Ishikawa (cell line): ENCODE data around the gene LAMC1.

Experiments
- CEBPB ChIP-seq: IDR thresholded peaks from 2 replicates; pipeline ENCODE4 v1.6.1; 2012
- CREB1 ChIP-seq: IDR thresholded peaks from 2 replicates; pipeline ENCODE4 v1.6.1; 2012; ENCODE audit warnings: low read depth
- EGR1 ChIP-seq: IDR thresholded peaks from 2 replicates; pipeline ENCODE4 v1.6.1; 2012
- EP300 ChIP-seq: IDR thresholded peaks from 2 replicates; pipeline ENCODE4 v1.6.1; 2012; ENCODE audit warnings: borderline replicate concordance
- FOXM1 ChIP-seq: IDR thresholded peaks from 2 replicates; pipeline ENCODE4 v1.6.1; 2012; ENCODE audit warnings: low read depth, borderline replicate concordance
- NFIC ChIP-seq: IDR thresholded peaks from 2 replicates; pipeline ENCODE4 v1.6.1; 2012
- RAD21 ChIP-seq: IDR thresholded peaks from 2 replicates; pipeline ENCODE4 v1.6.1; 2012; ENCODE audit warnings: low read depth
- TAF1 ChIP-seq: IDR thresholded peaks from 2 replicates; pipeline ENCODE4 v1.6.1; 2012; ENCODE audit warnings: low read depth, mild to moderate bottlenecking
- TCF12 ChIP-seq: IDR thresholded peaks from 2 replicates; pipeline ENCODE4 v1.6.1; 2012; ENCODE audit warnings: low read depth
- TEAD4 ChIP-seq: IDR thresholded peaks from 2 replicates; pipeline ENCODE4 v1.6.1; 2012
- YY1 ChIP-seq: IDR thresholded peaks from 2 replicates; pipeline ENCODE4 v1.6.1; 2012; ENCODE audit warnings: low read depth
- ZBTB7A ChIP-seq: IDR thresholded peaks from 2 replicates; pipeline ENCODE4 v1.6.1; 2012; ENCODE audit warnings: low read depth
- TF ChIP-seq, protein P1 (sequence below): IDR thresholded peaks from 2 replicates; pipeline ENCODE4 v1.6.1; 2012
- TF ChIP-seq, protein P2 (sequence below): IDR thresholded peaks from 2 replicates; pipeline ENCODE4 v1.6.1; 2012
- TF ChIP-seq, protein P3 (sequence below): IDR thresholded peaks from 2 replicates; pipeline ENCODE4 v1.6.1; 2012; ENCODE audit warnings: low read depth, mild to moderate bottlenecking

Gene LAMC1

DNA sequence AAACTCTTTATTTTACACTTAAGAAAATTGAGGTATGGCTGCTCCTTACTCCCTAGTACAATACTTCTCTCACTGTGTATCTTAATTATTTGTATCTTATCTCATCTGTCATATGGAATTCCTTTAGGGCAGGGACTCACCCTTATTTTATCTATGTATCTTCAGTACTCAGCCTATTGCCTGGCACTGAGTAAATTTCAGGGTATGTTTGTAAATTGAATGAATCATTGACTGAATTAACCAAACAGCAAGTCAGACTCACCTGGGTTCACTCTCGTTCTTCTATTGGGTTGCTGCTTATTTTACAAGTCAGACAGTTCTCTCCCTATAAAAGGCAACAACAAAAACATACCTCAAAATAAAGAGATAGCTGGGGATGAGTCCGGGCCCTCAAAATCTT is 63.8 kb downstream of the LAMC1 start:
- TF ChIP-seq FOXM1 (no peak), CREB1 (no peak), NFIC (no peak), RAD21 (no peak), CEBPB (no peak), ZBTB7A (no peak), TEAD4 (no peak), EGR1 (no peak), TAF1 (no peak), EP300 (no peak), YY1 (no peak), TCF12 (no peak)
- TF ChIP-seq, protein P1, sequence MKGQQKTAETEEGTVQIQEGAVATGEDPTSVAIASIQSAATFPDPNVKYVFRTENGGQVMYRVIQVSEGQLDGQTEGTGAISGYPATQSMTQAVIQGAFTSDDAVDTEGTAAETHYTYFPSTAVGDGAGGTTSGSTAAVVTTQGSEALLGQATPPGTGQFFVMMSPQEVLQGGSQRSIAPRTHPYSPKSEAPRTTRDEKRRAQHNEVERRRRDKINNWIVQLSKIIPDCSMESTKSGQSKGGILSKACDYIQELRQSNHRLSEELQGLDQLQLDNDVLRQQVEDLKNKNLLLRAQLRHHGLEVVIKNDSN, result no peak
- TF ChIP-seq, protein P2, sequence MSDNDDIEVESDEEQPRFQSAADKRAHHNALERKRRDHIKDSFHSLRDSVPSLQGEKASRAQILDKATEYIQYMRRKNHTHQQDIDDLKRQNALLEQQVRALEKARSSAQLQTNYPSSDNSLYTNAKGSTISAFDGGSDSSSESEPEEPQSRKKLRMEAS, result no peak
- TF ChIP-seq, protein P3, sequence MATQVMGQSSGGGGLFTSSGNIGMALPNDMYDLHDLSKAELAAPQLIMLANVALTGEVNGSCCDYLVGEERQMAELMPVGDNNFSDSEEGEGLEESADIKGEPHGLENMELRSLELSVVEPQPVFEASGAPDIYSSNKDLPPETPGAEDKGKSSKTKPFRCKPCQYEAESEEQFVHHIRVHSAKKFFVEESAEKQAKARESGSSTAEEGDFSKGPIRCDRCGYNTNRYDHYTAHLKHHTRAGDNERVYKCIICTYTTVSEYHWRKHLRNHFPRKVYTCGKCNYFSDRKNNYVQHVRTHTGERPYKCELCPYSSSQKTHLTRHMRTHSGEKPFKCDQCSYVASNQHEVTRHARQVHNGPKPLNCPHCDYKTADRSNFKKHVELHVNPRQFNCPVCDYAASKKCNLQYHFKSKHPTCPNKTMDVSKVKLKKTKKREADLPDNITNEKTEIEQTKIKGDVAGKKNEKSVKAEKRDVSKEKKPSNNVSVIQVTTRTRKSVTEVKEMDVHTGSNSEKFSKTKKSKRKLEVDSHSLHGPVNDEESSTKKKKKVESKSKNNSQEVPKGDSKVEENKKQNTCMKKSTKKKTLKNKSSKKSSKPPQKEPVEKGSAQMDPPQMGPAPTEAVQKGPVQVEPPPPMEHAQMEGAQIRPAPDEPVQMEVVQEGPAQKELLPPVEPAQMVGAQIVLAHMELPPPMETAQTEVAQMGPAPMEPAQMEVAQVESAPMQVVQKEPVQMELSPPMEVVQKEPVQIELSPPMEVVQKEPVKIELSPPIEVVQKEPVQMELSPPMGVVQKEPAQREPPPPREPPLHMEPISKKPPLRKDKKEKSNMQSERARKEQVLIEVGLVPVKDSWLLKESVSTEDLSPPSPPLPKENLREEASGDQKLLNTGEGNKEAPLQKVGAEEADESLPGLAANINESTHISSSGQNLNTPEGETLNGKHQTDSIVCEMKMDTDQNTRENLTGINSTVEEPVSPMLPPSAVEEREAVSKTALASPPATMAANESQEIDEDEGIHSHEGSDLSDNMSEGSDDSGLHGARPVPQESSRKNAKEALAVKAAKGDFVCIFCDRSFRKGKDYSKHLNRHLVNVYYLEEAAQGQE, result no peak

DNA sequence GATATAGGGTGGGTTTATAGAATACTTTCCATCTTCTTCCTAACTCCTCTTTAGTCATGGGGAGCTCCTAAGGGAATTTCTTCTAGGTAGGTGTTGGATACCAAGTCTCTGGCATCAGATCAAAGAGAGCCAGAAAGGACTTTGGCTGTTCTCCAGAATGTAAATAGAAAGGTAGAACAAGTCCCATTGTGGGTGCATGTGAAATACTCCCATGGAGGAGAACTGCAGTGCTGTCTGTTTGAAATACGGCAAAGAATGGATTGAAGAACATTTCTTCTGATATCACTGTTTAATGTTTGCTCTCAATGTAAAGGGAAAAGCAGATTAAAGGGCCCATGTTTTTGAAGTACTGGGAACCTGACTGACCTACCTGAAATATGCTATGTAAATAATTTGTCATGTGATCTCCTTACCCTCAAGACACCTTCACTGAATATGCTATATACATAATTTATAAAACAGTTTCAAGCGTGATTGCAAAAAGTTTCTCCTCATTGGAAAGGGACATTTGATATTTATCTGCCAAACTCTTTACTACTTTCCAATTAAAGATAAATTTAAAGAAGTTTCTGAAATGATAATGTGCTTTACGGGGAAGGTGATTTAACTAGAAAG is 65.9 kb downstream of the LAMC1 start:
- peak; percentile 96 for TF ChIP-seq NFIC
- TF ChIP-seq, protein P2, result peak; percentile 46; the same call in 1 of the 2 replicates
- no peak for TF ChIP-seq TAF1
- peak; percentile 58 for TF ChIP-seq TCF12
- TF ChIP-seq, protein P1, result peak; percentile 42; the same call in 1 of the 2 replicates
- TF ChIP-seq, protein P3, result no peak
- peak; percentile 56 for TF ChIP-seq TEAD4
- TF ChIP-seq YY1, result no peak
- no peak for TF ChIP-seq RAD21
- peak; percentile 36; the same call in 1 of the 2 replicates for TF ChIP-seq FOXM1
- TF ChIP-seq EP300, result peak; percentile 73; the same call in 1 of the 2 replicates
- no peak for TF ChIP-seq CREB1
- no peak for TF ChIP-seq ZBTB7A
- no peak for TF ChIP-seq EGR1
- no peak for TF ChIP-seq CEBPB

DNA sequence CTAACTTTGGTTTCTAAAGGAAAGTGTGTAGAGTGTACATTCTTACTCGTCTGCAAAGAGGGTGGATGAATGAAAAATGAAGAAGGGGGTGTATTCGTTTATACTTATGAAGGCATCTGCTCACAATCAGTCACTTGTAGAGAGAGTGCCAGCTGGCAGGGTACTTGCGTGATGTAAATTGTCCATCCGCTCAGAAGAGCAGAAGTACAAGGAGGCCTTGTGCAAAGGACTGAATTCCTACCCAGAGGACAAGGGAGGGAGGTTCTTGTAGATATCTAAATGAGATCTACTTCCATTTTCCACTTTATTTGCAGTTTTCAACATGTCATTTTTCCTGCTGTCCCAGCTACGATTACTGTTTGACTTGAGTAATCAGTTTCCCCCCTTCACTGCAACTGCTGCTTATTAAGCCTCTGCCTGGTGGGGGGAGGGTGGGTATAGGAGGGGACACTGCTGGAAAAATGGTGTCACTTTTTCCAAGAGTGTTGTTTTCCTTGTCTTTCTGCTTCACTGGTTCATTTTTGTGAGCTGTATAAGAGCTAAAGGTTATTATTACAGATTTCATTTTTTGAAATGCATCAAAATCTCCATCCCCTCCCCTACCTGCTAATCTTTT is 67.3 kb downstream of the LAMC1 start:
- no peak for TF ChIP-seq RAD21
- no peak for TF ChIP-seq YY1
- TF ChIP-seq CEBPB, result no peak
- TF ChIP-seq, protein P1, result no peak
- TF ChIP-seq FOXM1, result 0 out of 2 replicates have a peak, but pooled peaks have one; percentile 29
- no peak for TF ChIP-seq NFIC
- TF ChIP-seq, protein P3, result no peak
- TF ChIP-seq TEAD4, result no peak
- TF ChIP-seq EP300, result peak; percentile 56; the same call in 1 of the 2 replicates
- TF ChIP-seq EGR1, result no peak
- no peak for TF ChIP-seq TCF12
